ENCODE data around the gene IFNGR1.

GRCh38 chr6:137236581-137237355, 17.6 kb upstream of the IFNGR1 start:
- no peak for TF ChIP-seq GATA2 (IDR thresholded peaks at IDR 0.05; ENCODE audit: low read depth, low read length)
- TF ChIP-seq GATA3 (IDR thresholded peaks at IDR 0.05; ENCODE audit: low read depth, low read length): no peak

All from SH-SY5Y (cell line).